Esophagus muscularis mucosa (tissue), 4 donors: ENCODE measurements around the gene RPS19BP1. TPM values are rescaled to one million over a fixed set of nuclear protein-coding genes. Genes with fewer than 3 reads are reported as not detected.
"Not testable (repeated sequence)": the region's sequence is repeated elsewhere in the genome, so short reads cannot be mapped to it uniquely, and the experiment has no call there.

ENCODE experiments used
- DNase-seq: peaks from one replicate; pipeline ENCODE4 v3.0.0-alpha.2; 2017; ENCODE audit errors: extremely low spot score
- H3K27ac ChIP-seq, 4 donors: fragments of 200-600 bp; sonication (generic); replicated peaks in 1 of 4; 1 replicate in 3 of 4; 2 replicates in 1 of 4; pipeline ENCODE4 v1.5.1; 2016 to 2019; ENCODE audit warnings: mild to moderate bottlenecking in 1 of 4
- H3K27me3 ChIP-seq, 4 donors: fragments of 200-600 bp; sonication (generic); one replicate each; pipeline versions ENCODE4 v1.5.1 to v1.6.0; 2016 to 2019
- H3K36me3 ChIP-seq, 4 donors: fragments of 200-600 bp; sonication (generic); one replicate each; pipeline ENCODE4 v1.5.1; 2016 to 2019
- H3K4me1 ChIP-seq, 4 donors: fragments of 200-600 bp; sonication (generic); one replicate each; pipeline ENCODE4 v1.5.1; 2016 to 2019
- H3K4me3 ChIP-seq, 4 donors: fragments of 200-600 bp; sonication (generic); 1 replicate in 2 of 4; 2 replicates in 2 of 4; pipeline ENCODE4 v1.5.1; 2016 to 2019; ENCODE audit warnings: mild to moderate bottlenecking in 4 of 4, moderate library complexity in 1 of 4
- H3K9me3 ChIP-seq, 4 donors: fragments of 200-600 bp; sonication (generic); 1 replicate in 3 of 4; 2 replicates in 1 of 4; pipeline ENCODE4 v1.5.1; 2016 to 2019
- EP300 ChIP-seq: sonication (generic); formaldehyde crosslinking; IDR thresholded peaks from one replicate; pipeline ENCODE4 v1.6.1; 2017; ENCODE audit warnings: antibody characterized with exemption
- POLR2A ChIP-seq: fragments of 450-650 bp; IDR thresholded peaks from one replicate; pipeline ENCODE4 v1.6.1; 2017; ENCODE audit warnings: antibody characterized with exemption, moderate library complexity, mild to moderate bottlenecking, low read depth
- POLR2AphosphoS5 ChIP-seq, 2 donors: sonication (generic); formaldehyde crosslinking; IDR thresholded peaks; one replicate each; pipeline ENCODE4 v1.6.1; 2017; ENCODE audit warnings: antibody characterized with exemption in 2 of 2
- WGBS: methylation state at CpG from one replicate; pipeline ENCODE4 v1.1.5; 2018; 5-methylcytosine and 5-hydroxymethylcytosine counted together
- intact Hi-C: fragments of 100-400 bp; cut with DNase I; formaldehyde crosslinking; loops from one replicate; pipeline ENCODE4 v1.15.1; 2023
- total RNA-seq, 4 donors: library from RNA; depleted of rRNA; stranded (reverse); fragments of >200 nt; gene quantifications; one replicate each; pipeline versions ENCODE4 v1.1.0 to v1.2.1, GENCODE V29; 2016
- TF ChIP-seq, protein P1 (sequence below), 3 experiments: fragments of 200-600 bp in 2 of 3; fragments of 450-650 bp in 1 of 3; sonication (generic) in 2 of 3; IDR thresholded peaks; one replicate each; pipeline ENCODE4 v1.5.1; 2017 to 2019; ENCODE audit warnings: antibody characterized with exemption in 3 of 3, mild to moderate bottlenecking in 2 of 3, moderate library complexity in 1 of 3

Gene RPS19BP1
- total RNA-seq, 4 donors from 2014 or later = 158 to 202 (median 177) TPM

DNA sequence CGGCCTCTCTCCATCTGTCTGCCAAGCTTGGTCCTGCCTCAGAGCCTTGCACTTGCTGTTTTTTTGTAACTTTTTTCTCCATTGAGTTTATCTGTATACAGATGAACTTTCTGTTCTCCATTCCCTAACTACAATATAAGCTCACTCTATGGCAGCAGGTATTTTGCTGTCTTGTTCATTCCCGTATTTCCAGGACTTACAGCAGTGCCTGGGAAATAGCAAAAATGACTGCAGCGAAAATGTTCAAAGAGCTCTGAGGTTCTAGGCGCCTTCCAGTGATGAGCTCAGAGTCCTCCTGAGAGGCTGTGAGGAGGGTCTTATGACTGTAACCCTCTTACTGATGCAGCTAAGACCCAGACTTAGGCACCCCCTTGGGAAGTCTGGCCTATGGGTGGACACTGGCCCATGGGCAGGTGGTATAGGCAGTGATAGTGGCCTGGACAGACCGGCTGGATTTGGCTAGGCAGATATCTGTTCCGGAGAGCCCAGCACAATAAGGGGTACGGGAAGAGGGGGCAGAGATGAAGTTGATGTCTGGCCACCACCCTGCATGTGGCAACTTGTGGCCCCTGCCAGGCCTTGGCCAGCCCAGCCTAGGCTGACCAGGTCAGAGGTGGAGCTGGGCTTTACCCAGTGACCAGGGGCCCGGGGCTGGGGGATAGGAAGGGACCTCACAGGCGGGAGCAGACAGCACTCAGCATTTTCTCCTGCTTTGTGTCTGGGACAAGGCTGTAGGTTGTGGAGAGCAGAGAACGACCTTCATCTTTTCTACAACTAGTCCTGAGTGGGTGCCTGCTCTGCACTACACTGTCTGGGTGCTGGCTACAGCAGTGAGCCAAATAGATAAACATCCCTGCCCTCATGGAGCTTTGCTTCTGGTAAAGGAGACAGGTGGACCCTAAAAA lies 7.5 kb downstream of the RPS19BP1 start:
- TF ChIP-seq POLR2AphosphoS5 (IDR thresholded peaks at IDR 0.05) (no peak), POLR2A (no peak), EP300 (no peak)
- TF ChIP-seq, protein P1, sequence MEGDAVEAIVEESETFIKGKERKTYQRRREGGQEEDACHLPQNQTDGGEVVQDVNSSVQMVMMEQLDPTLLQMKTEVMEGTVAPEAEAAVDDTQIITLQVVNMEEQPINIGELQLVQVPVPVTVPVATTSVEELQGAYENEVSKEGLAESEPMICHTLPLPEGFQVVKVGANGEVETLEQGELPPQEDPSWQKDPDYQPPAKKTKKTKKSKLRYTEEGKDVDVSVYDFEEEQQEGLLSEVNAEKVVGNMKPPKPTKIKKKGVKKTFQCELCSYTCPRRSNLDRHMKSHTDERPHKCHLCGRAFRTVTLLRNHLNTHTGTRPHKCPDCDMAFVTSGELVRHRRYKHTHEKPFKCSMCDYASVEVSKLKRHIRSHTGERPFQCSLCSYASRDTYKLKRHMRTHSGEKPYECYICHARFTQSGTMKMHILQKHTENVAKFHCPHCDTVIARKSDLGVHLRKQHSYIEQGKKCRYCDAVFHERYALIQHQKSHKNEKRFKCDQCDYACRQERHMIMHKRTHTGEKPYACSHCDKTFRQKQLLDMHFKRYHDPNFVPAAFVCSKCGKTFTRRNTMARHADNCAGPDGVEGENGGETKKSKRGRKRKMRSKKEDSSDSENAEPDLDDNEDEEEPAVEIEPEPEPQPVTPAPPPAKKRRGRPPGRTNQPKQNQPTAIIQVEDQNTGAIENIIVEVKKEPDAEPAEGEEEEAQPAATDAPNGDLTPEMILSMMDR (IDR thresholded peaks at IDR 0.05) = no peak
- Histone ChIP-seq H3K4me1 (peaks cover 65 to 87% (median 85%) of the 10 kb centered on the region in 4 donors), H3K27ac (peak overlapping the region; percentile 62 to 99 (median 99)), H3K27me3 (no peaks in the 10 kb centered on the region), H3K4me3 (peak overlapping the region in 1 of 4 donors; percentile 93), H3K36me3 (peaks cover 22 to 76% (median 60%) of the 10 kb centered on the region in 4 donors), H3K9me3 (no peaks in the 10 kb centered on the region)
- intact Hi-C loops = loop anchor here (10.0 kb wide), 3 partner anchors 90 to 350 kb away; partner anchors contain the start of gene SYNGR1
- no peak for DNase-seq
- WGBS = 58% methylated on average over 10 of the region's 10 CpGs

DNA sequence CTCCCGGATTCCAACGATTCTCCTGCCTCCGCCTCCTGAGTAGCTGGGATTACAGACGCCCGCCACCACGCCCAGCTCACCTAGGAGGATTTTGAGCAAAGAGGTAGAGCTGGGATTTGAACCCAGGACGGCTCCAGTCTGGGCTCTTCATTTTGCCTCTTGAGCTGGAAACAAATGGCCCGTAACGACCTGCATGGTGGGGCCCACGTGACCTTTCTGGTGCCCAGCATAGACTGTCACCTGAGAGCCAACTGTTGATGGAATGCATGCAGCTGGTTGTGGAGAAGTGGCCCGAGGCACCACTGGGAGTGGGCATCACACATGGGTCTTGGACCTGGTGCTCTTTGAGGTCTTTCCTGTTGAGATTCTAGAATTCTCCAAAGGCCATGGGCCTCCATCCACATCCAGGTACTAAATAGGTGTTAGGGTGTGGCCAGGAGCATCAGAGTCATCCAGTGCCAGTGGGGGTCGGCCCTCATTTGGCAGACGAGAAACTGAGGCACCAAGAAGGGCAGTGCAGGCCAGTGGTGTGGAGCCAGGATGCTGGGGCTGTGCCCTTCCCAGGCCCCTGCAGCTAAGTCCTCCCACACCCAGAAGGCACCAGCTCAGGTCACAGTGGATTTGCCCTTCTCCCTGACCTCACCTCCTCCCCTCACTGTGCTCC lies 8.3 kb downstream of the RPS19BP1 start:
- peak overlapping the region; percentile 25 to 100 (median 92) for H3K4me3 ChIP-seq
- 73% methylated on average over 13 of the region's 13 CpGs for WGBS
- TF ChIP-seq POLR2AphosphoS5 (IDR thresholded peaks at IDR 0.05) (no peak), EP300 (no peak), POLR2A (no peak)
- TF ChIP-seq, protein P1 (IDR thresholded peaks at IDR 0.05) = no peak
- DNase-seq = no peak
- H3K27ac ChIP-seq = peak overlapping the region; percentile 99 to 100 (median 99)
- H3K9me3 ChIP-seq = no peaks in the 10 kb centered on the region
- H3K36me3 ChIP-seq = peaks cover 22 to 68% (median 53%) of the 10 kb centered on the region in 4 donors
- H3K27me3 ChIP-seq = no peaks in the 10 kb centered on the region
- intact Hi-C loops = loop anchor here (10.0 kb wide), 3 partner anchors 89 to 349 kb away; partner anchors contain the start of gene SYNGR1
- peaks cover 60 to 82% (median 80%) of the 10 kb centered on the region in 4 donors for H3K4me1 ChIP-seq

DNA sequence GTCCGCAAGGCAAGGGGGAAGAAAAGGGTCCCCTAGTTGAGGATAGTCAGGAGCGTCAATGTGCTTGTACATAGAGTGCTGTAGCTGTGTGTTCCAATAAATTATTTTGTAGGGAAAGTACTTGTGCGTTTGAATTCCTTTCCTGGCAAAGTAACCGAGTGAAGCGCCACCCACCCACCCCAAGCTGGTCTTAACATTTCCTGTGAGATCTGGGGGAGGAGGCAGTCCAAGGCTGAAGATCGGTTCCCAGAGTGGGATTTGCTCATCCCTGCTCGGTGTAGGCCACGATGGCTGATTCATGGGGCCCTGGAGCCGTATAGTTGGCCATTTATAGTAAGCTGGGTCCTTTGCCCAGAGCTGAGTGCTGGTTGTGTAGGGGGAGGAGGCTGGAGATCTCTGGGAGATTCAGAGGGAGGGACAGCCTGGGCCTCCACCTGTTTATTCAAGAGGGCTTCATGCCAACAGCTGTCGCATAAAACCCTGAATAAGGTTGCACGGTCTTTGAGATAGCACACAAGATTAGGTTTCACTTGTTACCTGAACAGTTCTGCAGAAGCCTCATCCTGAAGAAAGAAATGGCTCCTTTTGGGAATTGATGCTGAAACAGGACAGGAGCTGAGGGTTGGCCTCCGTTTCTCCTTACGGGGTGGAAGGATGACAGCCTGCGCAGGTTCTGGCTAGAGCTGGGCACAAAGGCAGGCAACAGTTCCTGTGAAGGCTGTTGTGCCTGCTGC lies 9.8 kb downstream of the RPS19BP1 start:
- 5% methylated on average over 9 of the region's 14 CpGs for WGBS
- intact Hi-C loops = loop anchor here (10.0 kb wide), 3 partner anchors 88 to 348 kb away; partner anchors contain the start of gene SYNGR1
- Histone ChIP-seq H3K27me3 (no peaks in the 10 kb centered on the region), H3K36me3 (peaks cover 22 to 57% (median 46%) of the 10 kb centered on the region in 4 donors), H3K4me1 (peaks cover 56 to 81% (median 78%) of the 10 kb centered on the region in 4 donors), H3K27ac (peak overlapping the region; percentile 99 to 100 (median 99)), H3K9me3 (no peaks in the 10 kb centered on the region), H3K4me3 (peak overlapping the region; percentile 91 to 100 (median 96))
- DNase-seq = no peak
- TF ChIP-seq EP300 (no peak), POLR2A (no peak), POLR2AphosphoS5 (IDR thresholded peaks at IDR 0.05) (peak; percentile 60 to 67)
- TF ChIP-seq, protein P1 (IDR thresholded peaks at IDR 0.05) = no peak

DNA sequence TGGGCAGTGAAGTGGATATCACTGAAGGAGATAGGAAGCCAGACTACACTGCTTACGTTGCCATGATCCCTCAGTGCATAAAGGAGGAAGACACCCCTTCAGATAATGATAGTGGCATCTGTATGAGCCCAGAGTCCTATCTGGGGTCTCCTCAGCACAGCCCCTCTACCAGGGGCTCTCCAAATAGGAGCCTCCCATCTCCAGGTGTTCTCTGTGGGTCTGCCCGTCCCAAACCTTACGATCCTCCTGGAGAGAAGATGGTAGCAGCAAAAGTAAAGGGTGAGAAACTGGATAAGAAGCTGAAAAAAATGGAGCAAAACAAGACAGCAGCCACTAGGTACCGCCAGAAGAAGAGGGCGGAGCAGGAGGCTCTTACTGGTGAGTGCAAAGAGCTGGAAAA lies 10.5 kb downstream of the RPS19BP1 start:
- Histone ChIP-seq H3K27ac (peak overlapping the region; percentile 99 to 100 (median 99)), H3K36me3 (peaks cover 22 to 60% (median 46%) of the 10 kb centered on the region in 4 donors), H3K4me1 (peaks cover 54 to 74% (median 72%) of the 10 kb centered on the region in 4 donors), H3K4me3 (peak overlapping the region; percentile 91 to 100 (median 96))
- 16% methylated on average over 5 of the region's 5 CpGs for WGBS
- not testable (repeated sequence) for DNase-seq, H3K9me3 ChIP-seq, H3K27me3 ChIP-seq
- intact Hi-C loops = loop anchor here (10.0 kb wide), 3 partner anchors 87 to 347 kb away; partner anchors contain the start of gene SYNGR1
